Measurements from ENCODE around the gene MIA2. TPM values are rescaled to one million over a fixed set of nuclear protein-coding genes. Genes with fewer than 3 reads are reported as not detected.
"Not testable (repeated sequence)": the region's sequence is repeated elsewhere in the genome, so short reads cannot be mapped to it uniquely, and the experiment has no call there.

MIA2 gene
- total RNA-seq, 4 donors from 2014 or later: 54.1 to 83.0 (median 71.4) TPM

- 0 to 89% methylated on average over 1 of the region's 1 CpG for WGBS, 2 donors (ENCODE audit: low coverage in 1 of 2)
- H3K27ac ChIP-seq: no peak overlapping the region
- in situ Hi-C loops (cut with MboI; ENCODE audit: low pct_ligation_motif_present in 1 of 4, low pct_unique_long_range_greater_than_20kb in 1 of 4, low sequenced_read_pairs in 3 of 4): no loop called here
- no peaks in the 10 kb centered on the region for H3K27me3 ChIP-seq
- H3K9me3 ChIP-seq: no peaks in the 10 kb centered on the region
- peaks cover 0 to 14% (median 4%) of the 10 kb centered on the region in 4 donors for H3K36me3 ChIP-seq
- TF ChIP-seq CTCF (IDR thresholded peaks at IDR 0.05): no peak
- TF ChIP-seq POLR2AphosphoS5 (IDR thresholded peaks at IDR 0.05): no peak
- no peak for TF ChIP-seq EP300 (IDR thresholded peaks at IDR 0.05; ENCODE audit: low read depth)
- no peak for TF ChIP-seq POLR2A (IDR thresholded peaks at IDR 0.05)
- intact Hi-C loops (cut with DNase I; ENCODE audit: low total_unique reads): no loop called here
- no peak overlapping the region for H3K4me3 ChIP-seq
- no peaks in the 10 kb centered on the region for H3K4me1 ChIP-seq
- DNase-seq: no peak
These were observed 109.1 kb downstream of the MIA2 start for GRCh38 chr14:39342768-39343167.

GRCh38 chr14:39343614-39344013 lies 109.9 kb downstream of the MIA2 start:
- DNase-seq: no peak
- intact Hi-C loops (cut with DNase I; ENCODE audit: low total_unique reads) (no loop called here), in situ Hi-C loops (cut with MboI; ENCODE audit: low pct_ligation_motif_present in 1 of 4, low pct_unique_long_range_greater_than_20kb in 1 of 4, low sequenced_read_pairs in 3 of 4) (no loop called here)
- peaks cover 0 to 23% (median 4%) of the 10 kb centered on the region in 4 donors for H3K36me3 ChIP-seq
- 100% methylated on average over 1 of the region's 1 CpG for WGBS, 2 donors (ENCODE audit: low coverage in 1 of 2)
- H3K4me3 ChIP-seq: no peak overlapping the region
- H3K4me1 ChIP-seq: no peaks in the 10 kb centered on the region
- H3K27me3 ChIP-seq: no peaks in the 10 kb centered on the region
- no peak overlapping the region for H3K27ac ChIP-seq
- no peaks in the 10 kb centered on the region for H3K9me3 ChIP-seq
- TF ChIP-seq CTCF (IDR thresholded peaks at IDR 0.05): no peak
- no peak for TF ChIP-seq POLR2A (IDR thresholded peaks at IDR 0.05)
- no peak for TF ChIP-seq POLR2AphosphoS5 (IDR thresholded peaks at IDR 0.05)
- TF ChIP-seq EP300 (IDR thresholded peaks at IDR 0.05; ENCODE audit: low read depth): no peak

- no peaks in the 10 kb centered on the region for H3K4me1 ChIP-seq
- H3K4me3 ChIP-seq: no peak overlapping the region
- DNase-seq: no peak
- no peak overlapping the region for H3K27ac ChIP-seq
- H3K9me3 ChIP-seq: no peaks in the 10 kb centered on the region
- TF ChIP-seq EP300 (IDR thresholded peaks at IDR 0.05; ENCODE audit: low read depth): no peak
- TF ChIP-seq CTCF (IDR thresholded peaks at IDR 0.05): no peak
- TF ChIP-seq POLR2A (IDR thresholded peaks at IDR 0.05): no peak
- no peak for TF ChIP-seq POLR2AphosphoS5 (IDR thresholded peaks at IDR 0.05)
- peaks cover 0 to 26% (median 2%) of the 10 kb centered on the region in 4 donors for H3K36me3 ChIP-seq
- in situ Hi-C loops (cut with MboI; ENCODE audit: low pct_ligation_motif_present in 1 of 4, low pct_unique_long_range_greater_than_20kb in 1 of 4, low sequenced_read_pairs in 3 of 4): no loop called here
- 87 to 91% methylated on average over 3 of the region's 3 CpGs for WGBS, 2 donors (ENCODE audit: low coverage in 1 of 2)
- intact Hi-C loops (cut with DNase I; ENCODE audit: low total_unique reads): no loop called here
- H3K27me3 ChIP-seq: no peaks in the 10 kb centered on the region
These were observed 117.2 kb downstream of the MIA2 start for GRCh38 chr14:39350866-39351265.

GRCh38 chr14:39351708-39352107 lies 118.0 kb downstream of the MIA2 start:
- intact Hi-C loops (cut with DNase I; ENCODE audit: low total_unique reads) (no loop called here), in situ Hi-C loops (cut with MboI; ENCODE audit: low pct_ligation_motif_present in 1 of 4, low pct_unique_long_range_greater_than_20kb in 1 of 4, low sequenced_read_pairs in 3 of 4) (no loop called here)
- WGBS, 2 donors (ENCODE audit: low coverage in 1 of 2): 97 to 99% methylated on average over 9 of the region's 9 CpGs
- Histone ChIP-seq H3K36me3 (peaks cover 0 to 21% (median 0%) of the 10 kb centered on the region in 4 donors), H3K27me3 (no peaks in the 10 kb centered on the region), H3K4me3 (no peak overlapping the region), H3K9me3 (no peaks in the 10 kb centered on the region), H3K27ac (no peak overlapping the region), H3K4me1 (no peaks in the 10 kb centered on the region)
- DNase-seq: no peak
- TF ChIP-seq CTCF (IDR thresholded peaks at IDR 0.05): no peak
- TF ChIP-seq POLR2A (IDR thresholded peaks at IDR 0.05): no peak
- TF ChIP-seq EP300 (IDR thresholded peaks at IDR 0.05; ENCODE audit: low read depth): no peak
- no peak for TF ChIP-seq POLR2AphosphoS5 (IDR thresholded peaks at IDR 0.05)

GRCh38 chr14:39359069-39359468 lies 125.4 kb downstream of the MIA2 start:
- DNase-seq; in situ Hi-C loops (cut with MboI; ENCODE audit: low pct_ligation_motif_present in 1 of 4, low pct_unique_long_range_greater_than_20kb in 1 of 4, low sequenced_read_pairs in 3 of 4); H3K9me3 ChIP-seq; H3K4me3 ChIP-seq; H3K27me3 ChIP-seq; intact Hi-C loops (cut with DNase I; ENCODE audit: low total_unique reads); H3K4me1 ChIP-seq; H3K27ac ChIP-seq; H3K36me3 ChIP-seq: not testable (repeated sequence)
- WGBS, 2 donors (ENCODE audit: low coverage in 1 of 2): 89% methylated on average over 10 of the region's 10 CpGs; no CpG with 5 or more reads in 1 of the 2 donors

Data from transverse colon (tissue), 4 donors.